HG02763 (cell line): ENCODE data around the gene XPNPEP3.

Experiments used
- ATAC-seq: cut with Tn5 transposase; IDR thresholded peaks from one replicate; pipeline ENCODE4 v1.9.1; 2021; ENCODE audit warnings: mild to moderate bottlenecking, moderate library complexity; ENCODE audit not compliant: unreplicated experiment

The XPNPEP3 gene

GRCh38 chr22:40928657-40929056 lies 71.7 kb downstream of the XPNPEP3 start:
- ATAC-seq: no peak

- no peak for ATAC-seq
Measured at GRCh38 chr22:40932396-40932795, 75.4 kb downstream of the XPNPEP3 start.

GRCh38 chr22:40939202-40939601 lies 82.3 kb downstream of the XPNPEP3 start:
- no peak for ATAC-seq

GRCh38 chr22:40950962-40951794 lies 94.2 kb downstream of the XPNPEP3 start, which contains the start of gene RBX1:
RBX1 (plus strand) TSS chr22:40951378; CDS start chr22:40951399, 21 bp downstream.
- peak; percentile 74 for ATAC-seq

GRCh38 chr22:40951795-40952605 lies 95.1 kb downstream of the XPNPEP3 start:
- no peak for ATAC-seq

GRCh38 chr22:40953471-40953870 lies 96.5 kb downstream of the XPNPEP3 start:
- no peak for ATAC-seq

GRCh38 chr22:40954113-40954512 lies 97.2 kb downstream of the XPNPEP3 start:
- no peak for ATAC-seq

GRCh38 chr22:40955571-40955970 lies 98.6 kb downstream of the XPNPEP3 start:
- ATAC-seq: no peak

- ATAC-seq: no peak
Measured at GRCh38 chr22:40957601-40958000, 100.7 kb downstream of the XPNPEP3 start.

GRCh38 chr22:40958299-40958698 lies 101.4 kb downstream of the XPNPEP3 start:
- ATAC-seq: no peak

- ATAC-seq: no peak
Measured at GRCh38 chr22:40960145-40960544, 103.2 kb downstream of the XPNPEP3 start.

- no peak for ATAC-seq
Measured at GRCh38 chr22:40965936-40966725, 109.2 kb downstream of the XPNPEP3 start.

- no peak for ATAC-seq
Measured at GRCh38 chr22:40966726-40967085, 109.8 kb downstream of the XPNPEP3 start.

GRCh38 chr22:40967111-40967760 lies 110.3 kb downstream of the XPNPEP3 start:
- no peak for ATAC-seq

- ATAC-seq: no peak
Measured at GRCh38 chr22:40972587-40972986, 115.6 kb downstream of the XPNPEP3 start.

GRCh38 chr22:40973144-40973543 lies 116.2 kb downstream of the XPNPEP3 start:
- no peak for ATAC-seq

- ATAC-seq: no peak
Measured at GRCh38 chr22:40975366-40975765, 118.4 kb downstream of the XPNPEP3 start.

- no peak for ATAC-seq
Measured at GRCh38 chr22:40976866-40977700, 120.1 kb downstream of the XPNPEP3 start.

- no peak for ATAC-seq
Measured at GRCh38 chr22:40979198-40979597, 122.2 kb downstream of the XPNPEP3 start.

- ATAC-seq: no peak
Measured at GRCh38 chr22:40979871-40980270, 122.9 kb downstream of the XPNPEP3 start.
